PC-9 (cell line): Measurements from ENCODE around the gene PPFIA4. TPM values are rescaled to one million over a fixed set of nuclear protein-coding genes. Genes with fewer than 3 reads are reported as not detected.

Source experiments
- BruUV-seq: library from RNA; stranded (reverse); fragments of 400-500 nt; replicated peaks from 2 replicates; lab custom pipeline; 2021; lab: Mats Ljungman, UMichigan
- CTCF ChIA-PET: fragments of 300-600 bp; sonication (Branson Sonifier 250); formaldehyde crosslinking; loops from one replicate; lab custom pipeline; 2022; ENCODE audit warnings: antibody characterized with exemption; lab: Charles Lee
- POLR2A ChIA-PET: fragments of 300-600 bp; sonication (Branson Sonifier 250); formaldehyde crosslinking; loops from one replicate; lab custom pipeline; 2022; ENCODE audit warnings: antibody characterized with exemption; ENCODE audit not compliant: unreplicated experiment; lab: Charles Lee
- DNase-seq, 2 experiments: peaks; one replicate each; pipeline versions ENCODE4 v3.0.0 to v3.0.0-alpha.2; 2015 to 2022; ENCODE audit warnings: mixed read lengths in 1 of 2
- H2AFZ ChIP-seq: fragments of 200-600 bp; sonication (generic); 2 replicates; pipeline ENCODE4 v1.8.1; 2017; ENCODE audit warnings: antibody characterized with exemption
- H3F3A ChIP-seq: fragments of 200-600 bp; sonication (generic); 2 replicates; pipeline ENCODE4 v1.8.1; 2017; ENCODE audit warnings: antibody characterized with exemption, mild to moderate bottlenecking, low read depth; ENCODE audit not compliant: insufficient read depth
- H3K27ac ChIP-seq: fragments of 200-600 bp; sonication (generic); 2 replicates; pipeline ENCODE4 v1.6.1; 2016; ENCODE audit warnings: mixed run types
- H3K27me3 ChIP-seq: fragments of 200-600 bp; sonication (generic); 2 replicates; pipeline ENCODE4 v1.6.1; 2016; ENCODE audit warnings: low read depth, mixed run types; ENCODE audit not compliant: insufficient read depth
- H3K36me3 ChIP-seq: fragments of 200-600 bp; sonication (generic); 2 replicates; pipeline ENCODE4 v1.6.1; 2016; ENCODE audit warnings: low read depth, mixed run types
- H3K4me1 ChIP-seq: fragments of 200-600 bp; sonication (generic); replicated peaks from 2 replicates; pipeline ENCODE4 v1.6.1; 2016; ENCODE audit warnings: mixed run types; ENCODE audit not compliant: insufficient read depth
- H3K4me2 ChIP-seq: fragments of 200-600 bp; sonication (generic); 2 replicates; pipeline ENCODE4 v1.6.1; 2017; ENCODE audit warnings: mixed run types
- H3K4me3 ChIP-seq: fragments of 200-600 bp; sonication (generic); 2 replicates; pipeline ENCODE4 v1.6.1; 2016; ENCODE audit warnings: mixed run types
- H3K79me2 ChIP-seq: fragments of 200-600 bp; sonication (generic); 2 replicates; pipeline ENCODE4 v1.6.1; 2017; ENCODE audit warnings: low read depth, mixed run types
- H3K9me2 ChIP-seq: fragments of 200-600 bp; sonication (generic); 2 replicates; pipeline ENCODE4 v1.8.1; 2017; ENCODE audit warnings: mild to moderate bottlenecking; ENCODE audit not compliant: insufficient read depth
- H3K9me3 ChIP-seq: fragments of 200-600 bp; sonication (generic); 2 replicates; pipeline ENCODE4 v1.8.1; 2016; ENCODE audit warnings: low read depth; ENCODE audit not compliant: insufficient read depth
- H4K20me1 ChIP-seq: fragments of 200-600 bp; sonication (generic); 2 replicates; pipeline ENCODE4 v1.8.1; 2017; ENCODE audit not compliant: insufficient read depth
- EZH2 ChIP-seq: fragments of 200-600 bp; sonication (generic); IDR thresholded peaks from 2 replicates; pipeline ENCODE4 v1.8.0; 2017; ENCODE audit warnings: antibody characterized with exemption, low read depth
- intact Hi-C: fragments of 100-400 bp; cut with micrococcal nuclease; formaldehyde crosslinking; loops from one replicate; pipeline ENCODE4 v1.10.0; 2022; ENCODE audit not compliant: unreplicated experiment
- total RNA-seq: library from RNA; stranded (reverse); gene quantifications from 2 replicates; pipeline ENCODE4 v1.2.3, GENCODE V29; 2021
- TF ChIP-seq, protein P1 (sequence below): fragments of 200-600 bp; sonication (generic); conservative IDR thresholded peaks from 2 replicates; pipeline ENCODE4 v1.6.1; 2017; ENCODE audit warnings: mixed run types, antibody characterized with exemption, mild to moderate bottlenecking, moderate library complexity

The PPFIA4 gene
- total RNA-seq, 1 experiment from 2014 or later: 1.2 TPM

DNA sequence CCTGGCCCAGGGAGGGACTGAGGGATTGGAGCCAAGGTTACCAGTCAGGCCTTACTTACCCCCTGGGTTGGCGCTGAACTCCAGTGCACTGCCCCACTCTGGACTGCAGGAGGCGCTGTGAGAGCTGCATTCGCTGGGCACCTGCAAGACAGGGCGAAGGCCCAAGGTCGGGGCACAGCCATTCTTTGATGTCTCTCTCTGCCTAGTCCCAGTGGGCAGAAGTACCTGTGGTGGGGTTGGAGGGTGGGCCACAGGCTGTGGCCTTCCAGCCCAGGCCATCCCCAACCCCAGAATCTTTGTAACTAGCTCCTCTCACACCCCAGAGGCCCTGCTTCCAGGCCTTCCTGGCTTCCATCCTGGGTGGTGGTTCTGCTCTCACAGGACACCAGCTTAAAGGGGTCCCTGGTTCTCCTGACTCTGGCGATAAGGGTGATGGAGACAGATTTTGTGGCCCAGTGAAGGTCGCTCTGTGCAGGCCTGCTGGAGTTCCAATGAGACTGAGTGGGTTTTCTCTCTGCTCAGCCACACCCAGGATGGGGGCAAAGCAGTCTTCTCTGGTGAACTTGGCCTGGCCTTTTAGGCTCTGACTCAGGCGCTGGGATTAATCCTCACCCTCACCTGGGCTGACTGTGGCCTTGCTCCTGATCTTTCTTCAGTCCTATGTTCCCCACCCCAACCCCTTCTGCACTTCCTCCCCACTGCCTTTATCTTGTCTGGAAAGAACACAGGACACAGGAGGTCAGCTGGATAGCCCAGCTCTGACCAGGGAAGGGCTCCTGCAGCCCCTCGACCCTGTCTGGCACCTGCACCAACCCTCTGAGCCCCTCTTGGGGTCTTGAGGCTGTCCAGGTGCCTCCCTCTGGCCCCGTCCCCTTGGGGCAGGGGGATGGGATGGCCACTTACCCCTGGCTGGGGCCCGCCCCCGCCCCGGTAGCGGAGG lies 58.6 kb downstream of the PPFIA4 start:
- Histone ChIP-seq H4K20me1 (no peaks in the 10 kb centered on the region), H3K79me2 (no peaks in the 10 kb centered on the region), H3K27ac (no peak overlapping the region), H3K36me3 (no peaks in the 10 kb centered on the region), H2AFZ (no peak overlapping the region), H3K9me2 (no peaks in the 10 kb centered on the region), H3K27me3 (0 out of 2 replicates have a peak, but pooled peaks cover 2% of the 10 kb centered on the region), H3K4me2 (0 out of 2 replicates have a peak overlapping the region, but pooled peaks have one; percentile 1), H3K9me3 (no peaks in the 10 kb centered on the region), H3K4me3 (no peak overlapping the region), H3K4me1 (peaks cover 14% of the 10 kb centered on the region; the same call in 1 of the 2 replicates), H3F3A (no peaks in the 10 kb centered on the region)
- DNase-seq: peak in 1 of 2 experiments; percentile 16
- intact Hi-C loops: no loop called here
- ChIA-PET POLR2A (no interaction called here), CTCF (no interaction called here)
- BruUV-seq: no TSS peak
- TF ChIP-seq, protein P1, sequence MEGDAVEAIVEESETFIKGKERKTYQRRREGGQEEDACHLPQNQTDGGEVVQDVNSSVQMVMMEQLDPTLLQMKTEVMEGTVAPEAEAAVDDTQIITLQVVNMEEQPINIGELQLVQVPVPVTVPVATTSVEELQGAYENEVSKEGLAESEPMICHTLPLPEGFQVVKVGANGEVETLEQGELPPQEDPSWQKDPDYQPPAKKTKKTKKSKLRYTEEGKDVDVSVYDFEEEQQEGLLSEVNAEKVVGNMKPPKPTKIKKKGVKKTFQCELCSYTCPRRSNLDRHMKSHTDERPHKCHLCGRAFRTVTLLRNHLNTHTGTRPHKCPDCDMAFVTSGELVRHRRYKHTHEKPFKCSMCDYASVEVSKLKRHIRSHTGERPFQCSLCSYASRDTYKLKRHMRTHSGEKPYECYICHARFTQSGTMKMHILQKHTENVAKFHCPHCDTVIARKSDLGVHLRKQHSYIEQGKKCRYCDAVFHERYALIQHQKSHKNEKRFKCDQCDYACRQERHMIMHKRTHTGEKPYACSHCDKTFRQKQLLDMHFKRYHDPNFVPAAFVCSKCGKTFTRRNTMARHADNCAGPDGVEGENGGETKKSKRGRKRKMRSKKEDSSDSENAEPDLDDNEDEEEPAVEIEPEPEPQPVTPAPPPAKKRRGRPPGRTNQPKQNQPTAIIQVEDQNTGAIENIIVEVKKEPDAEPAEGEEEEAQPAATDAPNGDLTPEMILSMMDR: peak; percentile 57
- no peak for TF ChIP-seq EZH2

DNA sequence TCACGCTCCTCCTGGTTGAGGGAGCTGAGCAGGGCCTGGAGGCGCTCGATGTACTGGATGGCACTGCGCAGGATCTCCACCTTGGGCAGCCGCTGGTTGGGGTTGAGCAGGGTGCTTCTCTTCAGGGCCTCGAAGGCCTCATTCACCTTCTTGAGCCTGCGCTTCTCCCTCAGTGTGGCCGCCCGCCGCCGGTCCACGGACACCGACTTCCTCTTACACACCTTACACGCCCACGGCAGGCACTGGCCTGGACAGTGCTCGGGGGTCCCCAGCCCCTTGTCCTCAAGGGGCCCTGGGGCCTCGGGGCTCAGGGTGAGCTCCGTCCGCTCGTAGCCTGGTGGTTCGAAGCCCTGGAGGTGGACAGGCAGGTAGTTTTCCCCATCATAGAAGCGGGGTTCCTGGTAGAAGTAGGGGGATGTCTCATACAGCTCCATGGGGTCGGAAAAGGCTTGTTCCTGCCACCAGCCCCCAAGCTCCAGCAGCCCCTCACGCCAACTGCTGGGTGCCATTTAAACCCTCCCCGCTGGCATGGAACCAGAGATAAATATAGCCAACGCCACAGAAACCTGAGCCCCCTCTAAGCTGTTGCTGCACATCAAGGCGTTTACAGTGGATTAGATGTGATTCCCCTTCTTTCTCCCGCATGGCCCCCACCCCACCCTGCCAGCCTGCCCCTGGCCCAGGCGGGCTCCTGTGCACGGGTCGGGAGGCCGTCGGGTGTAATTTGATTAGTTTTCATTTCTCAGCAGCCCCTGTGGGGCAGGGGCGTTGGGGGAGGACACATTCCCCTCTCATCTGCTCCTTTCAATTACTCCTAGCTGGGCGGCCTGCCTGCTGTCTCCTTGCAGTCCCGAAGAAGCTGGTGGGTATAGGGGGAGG lies 59.5 kb downstream of the PPFIA4 start, which contains the start of gene MYOG:
MYOG (minus strand) TSS at position 485 of the 879 bp plus-strand sequence; CDS start at position 434, 51 bp downstream.
- ChIA-PET CTCF (no interaction called here), POLR2A (no interaction called here)
- Histone ChIP-seq H3K4me2 (0 out of 2 replicates have a peak within 1 kb of the TSS, but pooled peaks have one; percentile 1), H3K27ac (no peak within 1 kb of the TSS), H4K20me1 (no peaks in the 10 kb centered on the region), H3K27me3 (no peaks in the 10 kb centered on the region), H3K79me2 (no peaks in the 10 kb centered on the region), H3F3A (no peaks in the 10 kb centered on the region), H3K36me3 (no peaks in the 10 kb centered on the region), H2AFZ (no peak within 1 kb of the TSS), H3K9me3 (no peaks in the 10 kb centered on the region), H3K9me2 (no peaks in the 10 kb centered on the region), H3K4me1 (peaks cover 14% of the 10 kb centered on the region; the same call in 1 of the 2 replicates), H3K4me3 (no peak within 1 kb of the TSS)
- no TSS peak for BruUV-seq
- no peak for TF ChIP-seq EZH2
- TF ChIP-seq, protein P1: no peak
- peak in 1 of 2 experiments; percentile 15 for DNase-seq
- intact Hi-C loops: no loop called here
